Peyer's patch (tissue), 4 donors: ENCODE data around the gene OLFML1. TPM values are rescaled to one million over a fixed set of nuclear protein-coding genes. Genes with fewer than 3 reads are reported as not detected.
A peak's percentile ranks its signal among the peaks of the same experiment; 100 is the strongest.

Experiments
- DNase-seq, 3 donors: peaks; one replicate each; pipeline ENCODE4 v3.0.0-alpha.2; 2017 to 2019
- H3K27ac ChIP-seq, 4 donors: fragments of 200-600 bp; sonication (generic); one replicate each; pipeline ENCODE4 v1.5.1; 2016 to 2019
- H3K27me3 ChIP-seq, 2 donors: fragments of 200-600 bp; sonication (generic); one replicate each; pipeline ENCODE4 v1.5.1; 2019
- H3K36me3 ChIP-seq, 3 donors: fragments of 200-600 bp; sonication (generic); one replicate each; pipeline ENCODE4 v1.5.1; 2016 to 2019
- H3K4me1 ChIP-seq, 4 donors: fragments of 200-600 bp; sonication (generic); one replicate each; pipeline ENCODE4 v1.5.1; 2016 to 2019
- H3K4me3 ChIP-seq, 4 donors: fragments of 200-600 bp; sonication (generic); 1 replicate in 3 of 4; 2 replicates in 1 of 4; pipeline ENCODE4 v1.5.1; 2016 to 2019; ENCODE audit warnings: mild to moderate bottlenecking in 1 of 4
- H3K9me3 ChIP-seq, 4 donors: fragments of 200-600 bp; sonication (generic); one replicate each; pipeline ENCODE4 v1.5.1; 2016 to 2019; ENCODE audit warnings: mild to moderate bottlenecking in 1 of 4
- POLR2A ChIP-seq, 2 donors: fragments of 450-650 bp; IDR thresholded peaks; one replicate each; pipeline ENCODE4 v1.5.1; 2017; ENCODE audit warnings: antibody characterized with exemption in 2 of 2, mild to moderate bottlenecking in 2 of 2, moderate library complexity in 2 of 2
- total RNA-seq, 4 donors: library from RNA; depleted of rRNA; stranded (reverse); fragments of >200 nt; gene quantifications; one replicate each; pipeline ENCODE4 v1.1.0, GENCODE V29; 2016
- TF ChIP-seq, protein P1 (sequence below), 6 experiments: fragments of 450-650 bp in 4 of 6; fragments of 200-600 bp in 2 of 6; sonication (generic) in 1 of 6; IDR thresholded peaks; one replicate each; pipeline ENCODE4 v1.5.1; 2017 to 2019; ENCODE audit warnings: antibody characterized with exemption in 6 of 6, mild to moderate bottlenecking in 3 of 6, moderate library complexity in 1 of 6

OLFML1 gene
- total RNA-seq, 4 donors from 2014 or later, result 2.3 to 8.4 (median 3.2) TPM

DNA sequence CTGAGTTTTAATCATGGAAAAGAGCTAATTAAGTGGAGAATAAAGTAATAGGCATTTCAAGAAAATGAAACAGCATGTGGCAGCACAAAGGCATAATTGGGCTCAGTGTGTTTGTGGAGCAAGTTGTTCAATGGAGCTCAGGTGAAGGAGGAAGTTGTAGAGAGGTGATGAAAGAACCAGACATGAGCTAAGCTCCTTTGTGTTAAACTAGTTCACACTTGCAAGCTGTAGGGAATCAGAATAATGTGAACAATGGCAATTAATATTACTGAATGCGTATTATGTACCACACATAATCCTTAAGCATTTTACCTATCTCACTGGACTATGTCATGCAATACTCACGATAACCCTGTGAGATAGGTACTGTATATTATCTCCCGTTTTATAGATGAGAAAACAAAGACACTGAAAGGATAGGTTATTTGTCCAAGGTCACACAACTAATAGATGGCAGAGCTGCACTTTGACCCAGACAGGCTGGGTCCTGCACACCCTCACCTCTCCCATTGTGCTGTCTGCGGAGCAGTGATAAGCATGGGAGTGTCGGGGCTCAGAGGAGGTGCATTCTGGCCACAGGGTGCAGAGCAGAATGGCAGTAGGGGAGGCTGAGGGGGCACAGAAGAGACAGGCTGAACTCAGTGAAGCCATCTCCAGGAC is 8.9 kb downstream of the OLFML1 start:
- Histone ChIP-seq H3K27ac (peak overlapping the region in 1 of 4 donors; percentile 8), H3K36me3 (no peaks in the 10 kb centered on the region), H3K9me3 (no peaks in the 10 kb centered on the region), H3K27me3 (no peaks in the 10 kb centered on the region), H3K4me1 (peaks cover 0 to 6% (median 0%) of the 10 kb centered on the region in 4 donors), H3K4me3 (no peak overlapping the region)
- DNase-seq, result no peak
- TF ChIP-seq, protein P1, sequence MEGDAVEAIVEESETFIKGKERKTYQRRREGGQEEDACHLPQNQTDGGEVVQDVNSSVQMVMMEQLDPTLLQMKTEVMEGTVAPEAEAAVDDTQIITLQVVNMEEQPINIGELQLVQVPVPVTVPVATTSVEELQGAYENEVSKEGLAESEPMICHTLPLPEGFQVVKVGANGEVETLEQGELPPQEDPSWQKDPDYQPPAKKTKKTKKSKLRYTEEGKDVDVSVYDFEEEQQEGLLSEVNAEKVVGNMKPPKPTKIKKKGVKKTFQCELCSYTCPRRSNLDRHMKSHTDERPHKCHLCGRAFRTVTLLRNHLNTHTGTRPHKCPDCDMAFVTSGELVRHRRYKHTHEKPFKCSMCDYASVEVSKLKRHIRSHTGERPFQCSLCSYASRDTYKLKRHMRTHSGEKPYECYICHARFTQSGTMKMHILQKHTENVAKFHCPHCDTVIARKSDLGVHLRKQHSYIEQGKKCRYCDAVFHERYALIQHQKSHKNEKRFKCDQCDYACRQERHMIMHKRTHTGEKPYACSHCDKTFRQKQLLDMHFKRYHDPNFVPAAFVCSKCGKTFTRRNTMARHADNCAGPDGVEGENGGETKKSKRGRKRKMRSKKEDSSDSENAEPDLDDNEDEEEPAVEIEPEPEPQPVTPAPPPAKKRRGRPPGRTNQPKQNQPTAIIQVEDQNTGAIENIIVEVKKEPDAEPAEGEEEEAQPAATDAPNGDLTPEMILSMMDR (IDR thresholded peaks at IDR 0.05), result no peak
- TF ChIP-seq POLR2A (IDR thresholded peaks at IDR 0.05), result no peak

DNA sequence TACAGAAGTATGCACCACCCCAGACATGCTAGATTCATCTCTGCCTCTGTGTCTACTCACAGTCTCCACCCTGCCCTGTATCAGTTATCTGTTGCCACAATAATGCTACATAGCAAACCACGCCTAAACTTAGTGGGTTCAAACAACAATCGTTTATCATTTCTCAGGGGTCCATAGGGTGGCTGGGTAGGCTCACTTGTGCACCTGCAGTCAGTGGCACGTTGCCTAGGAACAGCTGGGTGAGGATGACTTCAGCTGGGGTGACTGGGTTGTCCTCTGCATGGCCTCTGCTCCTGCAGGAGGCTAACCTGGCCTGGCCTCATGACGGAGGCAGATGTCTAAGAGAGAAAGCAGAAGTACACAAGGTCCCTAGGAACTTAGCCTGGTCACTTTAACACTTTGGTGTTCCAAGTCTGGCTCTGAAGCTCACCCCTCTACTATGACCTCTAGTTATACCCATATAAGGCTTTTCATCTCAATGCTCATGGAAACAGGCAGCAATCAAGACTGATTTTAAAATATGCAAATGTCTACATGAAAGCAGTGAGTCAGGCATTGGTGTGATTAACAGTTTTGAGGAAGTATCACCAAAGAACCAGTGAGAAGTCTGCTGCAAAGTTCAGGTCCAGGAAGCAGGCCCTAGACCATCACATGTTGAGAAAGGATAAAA is 10.7 kb downstream of the OLFML1 start:
- no peaks in the 10 kb centered on the region for H3K36me3 ChIP-seq
- H3K9me3 ChIP-seq, result no peaks in the 10 kb centered on the region
- H3K27ac ChIP-seq, result peak overlapping the region in 2 of 4 donors; percentile 49 to 50
- TF ChIP-seq, protein P1 (IDR thresholded peaks at IDR 0.05), result no peak
- no peak for TF ChIP-seq POLR2A (IDR thresholded peaks at IDR 0.05)
- H3K4me3 ChIP-seq, result no peak overlapping the region
- no peaks in the 10 kb centered on the region for H3K27me3 ChIP-seq
- H3K4me1 ChIP-seq, result peaks cover 0 to 6% (median 0%) of the 10 kb centered on the region in 4 donors
- DNase-seq, result peak in 2 of 3 donors; percentile 69 to 75

DNA sequence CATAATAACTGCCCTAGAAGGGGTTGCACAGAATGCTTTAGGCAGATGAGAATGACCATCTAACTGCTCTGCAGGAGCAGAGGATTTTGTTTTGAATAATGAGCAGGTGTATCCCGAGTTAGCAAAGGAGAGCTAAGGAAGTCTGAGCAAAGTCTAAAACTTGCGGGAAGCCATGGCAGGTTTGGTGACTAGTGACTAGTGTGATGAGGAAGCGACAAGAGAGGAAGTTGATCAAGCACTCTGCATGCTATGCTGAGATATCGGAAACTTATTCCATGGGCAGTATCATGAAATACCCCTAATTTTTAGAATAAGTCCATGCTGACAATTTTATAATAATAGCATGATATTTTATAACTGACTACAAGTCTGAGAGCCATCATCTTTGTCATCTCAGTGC is 12.9 kb downstream of the OLFML1 start:
- Histone ChIP-seq H3K4me3 (no peak overlapping the region), H3K36me3 (no peaks in the 10 kb centered on the region), H3K27me3 (no peaks in the 10 kb centered on the region), H3K27ac (peak overlapping the region in 1 of 4 donors; percentile 62), H3K4me1 (peaks cover 0 to 6% (median 0%) of the 10 kb centered on the region in 4 donors), H3K9me3 (no peaks in the 10 kb centered on the region)
- DNase-seq, result no peak
- no peak for TF ChIP-seq POLR2A (IDR thresholded peaks at IDR 0.05)
- TF ChIP-seq, protein P1 (IDR thresholded peaks at IDR 0.05), result no peak

GRCh38 chr11:7499081-7499480 is 13.8 kb downstream of the OLFML1 start:
- Histone ChIP-seq H3K36me3 (no peaks in the 10 kb centered on the region), H3K27ac (no peak overlapping the region), H3K4me3 (no peak overlapping the region), H3K27me3 (no peaks in the 10 kb centered on the region), H3K9me3 (no peaks in the 10 kb centered on the region), H3K4me1 (peaks cover 0 to 6% (median 0%) of the 10 kb centered on the region in 4 donors)
- DNase-seq, result no peak
- no peak for TF ChIP-seq POLR2A (IDR thresholded peaks at IDR 0.05)
- TF ChIP-seq, protein P1 (IDR thresholded peaks at IDR 0.05), result no peak

DNA sequence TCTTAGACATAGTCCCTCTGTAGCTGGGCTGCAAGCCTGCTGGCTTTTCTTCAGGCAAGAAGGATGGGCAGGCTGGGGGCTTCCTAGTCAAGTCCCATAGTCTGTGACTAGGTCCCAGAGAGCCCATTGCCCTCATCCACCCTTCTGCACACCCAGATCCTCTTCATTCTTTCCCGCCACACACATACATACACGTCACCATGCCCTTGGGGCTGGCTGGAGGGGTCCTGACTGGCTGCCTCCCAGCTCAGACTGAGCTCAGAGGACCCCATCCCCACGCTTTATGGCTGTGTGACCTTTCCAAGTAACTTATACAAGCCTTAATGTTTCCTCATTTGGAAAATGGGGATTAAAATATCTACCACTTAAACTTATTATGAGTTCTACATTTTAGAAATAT is 14.9 kb downstream of the OLFML1 start:
- Histone ChIP-seq H3K4me3 (no peak overlapping the region), H3K9me3 (no peaks in the 10 kb centered on the region), H3K4me1 (peaks cover 0 to 6% (median 0%) of the 10 kb centered on the region in 4 donors)

More for the DNA sequence above, 14.9 kb downstream of the OLFML1 start:
- no peak for DNase-seq
- Histone ChIP-seq H3K36me3 (no peaks in the 10 kb centered on the region), H3K27me3 (no peaks in the 10 kb centered on the region), H3K27ac (no peak overlapping the region)
- no peak for TF ChIP-seq POLR2A (IDR thresholded peaks at IDR 0.05)
- TF ChIP-seq, protein P1 (IDR thresholded peaks at IDR 0.05), result no peak
